Left hindlimb (tissue), 1 donor: ENCODE results near the gene HSPG2.
"Not testable (repeated sequence)": the region's sequence is repeated elsewhere in the genome, so short reads cannot be mapped to it uniquely, and the experiment has no call there.

Experiments used
- DNase-seq: peaks from one replicate; pipeline ENCODE4 v3.0.0-alpha.2; 2018

The HSPG2 gene

GRCh38 chr1:21781815-21782348 lies 155.2 kb downstream of the HSPG2 start:
- DNase-seq, result peak; percentile 27

- no peak for DNase-seq
Measured at GRCh38 chr1:21779613-21780521, 157.2 kb downstream of the HSPG2 start.

- no peak for DNase-seq
Measured at GRCh38 chr1:21778405-21778727, 158.7 kb downstream of the HSPG2 start.

- not testable (repeated sequence) for DNase-seq
Measured at GRCh38 chr1:21776925-21777324, 160.2 kb downstream of the HSPG2 start.

- no peak for DNase-seq
Measured at GRCh38 chr1:21775985-21776562, 161.0 kb downstream of the HSPG2 start.

- no peak for DNase-seq
Measured at GRCh38 chr1:21775550-21775914, 161.6 kb downstream of the HSPG2 start.

- no peak for DNase-seq
Measured at GRCh38 chr1:21774835-21775549, 162.1 kb downstream of the HSPG2 start.

GRCh38 chr1:21773585-21773984 lies 163.5 kb downstream of the HSPG2 start:
- DNase-seq, result no peak
